Non-pigmented ciliary epithelial cell (primary cell): ENCODE measurements around the gene MPP3.
"Not testable (repeated sequence)": the region's sequence is repeated elsewhere in the genome, so short reads cannot be mapped to it uniquely, and the experiment has no call there.

Source experiments
- DNase-seq: peaks from one replicate; pipeline ENCODE4 v3.0.0-alpha.2; 2010; ENCODE audit warnings: low read depth

The MPP3 gene, protein sequence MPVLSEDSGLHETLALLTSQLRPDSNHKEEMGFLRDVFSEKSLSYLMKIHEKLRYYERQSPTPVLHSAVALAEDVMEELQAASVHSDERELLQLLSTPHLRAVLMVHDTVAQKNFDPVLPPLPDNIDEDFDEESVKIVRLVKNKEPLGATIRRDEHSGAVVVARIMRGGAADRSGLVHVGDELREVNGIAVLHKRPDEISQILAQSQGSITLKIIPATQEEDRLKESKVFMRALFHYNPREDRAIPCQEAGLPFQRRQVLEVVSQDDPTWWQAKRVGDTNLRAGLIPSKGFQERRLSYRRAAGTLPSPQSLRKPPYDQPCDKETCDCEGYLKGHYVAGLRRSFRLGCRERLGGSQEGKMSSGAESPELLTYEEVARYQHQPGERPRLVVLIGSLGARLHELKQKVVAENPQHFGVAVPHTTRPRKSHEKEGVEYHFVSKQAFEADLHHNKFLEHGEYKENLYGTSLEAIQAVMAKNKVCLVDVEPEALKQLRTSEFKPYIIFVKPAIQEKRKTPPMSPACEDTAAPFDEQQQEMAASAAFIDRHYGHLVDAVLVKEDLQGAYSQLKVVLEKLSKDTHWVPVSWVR

DNA sequence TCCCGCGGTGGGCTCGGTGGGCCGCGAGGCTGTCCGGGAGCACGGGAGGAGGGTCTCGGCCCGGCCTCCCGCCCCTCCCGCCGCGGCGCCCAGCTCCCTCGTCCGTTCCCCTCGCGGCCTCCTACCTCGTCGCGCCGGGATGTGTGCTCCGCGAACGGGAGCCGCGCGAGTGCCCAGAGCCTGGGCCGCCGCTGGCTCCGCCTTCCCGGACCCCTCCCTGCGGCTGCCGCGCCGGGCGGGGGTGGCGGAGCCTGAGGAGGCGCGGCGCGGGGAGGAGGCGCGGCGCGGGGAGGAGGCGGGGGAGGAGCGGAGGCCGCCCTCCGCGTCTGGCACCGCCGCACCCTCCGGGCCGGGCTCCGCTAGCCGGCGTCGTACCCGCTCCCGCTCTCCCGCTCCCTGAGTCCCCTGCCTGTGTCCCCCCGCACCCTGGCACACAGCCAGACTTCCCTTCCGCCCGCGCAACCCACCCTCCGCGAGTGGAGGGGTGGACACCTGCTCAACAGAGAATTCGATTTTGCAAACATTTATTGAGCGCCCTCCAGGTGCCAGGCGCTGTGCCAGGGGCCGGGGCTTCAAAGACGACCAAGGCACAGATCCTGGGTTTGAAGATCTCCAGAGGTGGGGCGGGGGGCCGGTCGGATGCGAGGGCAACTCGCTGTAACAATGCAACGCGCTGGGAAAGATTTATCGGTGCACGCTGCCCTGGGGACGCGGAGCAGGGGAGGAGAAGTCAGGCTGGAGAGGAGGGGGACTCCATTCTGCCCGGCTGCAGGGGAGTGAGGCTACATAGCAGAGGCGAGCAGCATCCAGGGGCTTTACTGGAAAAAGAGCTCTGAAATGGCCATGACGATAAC lies at the start of gene MPP3:
Gene MPP3 (minus strand): TSS at position 171 of the 854 bp plus-strand sequence. CDS start 1,240 bp downstream, outside the sequence.
- no peak for DNase-seq

DNA sequence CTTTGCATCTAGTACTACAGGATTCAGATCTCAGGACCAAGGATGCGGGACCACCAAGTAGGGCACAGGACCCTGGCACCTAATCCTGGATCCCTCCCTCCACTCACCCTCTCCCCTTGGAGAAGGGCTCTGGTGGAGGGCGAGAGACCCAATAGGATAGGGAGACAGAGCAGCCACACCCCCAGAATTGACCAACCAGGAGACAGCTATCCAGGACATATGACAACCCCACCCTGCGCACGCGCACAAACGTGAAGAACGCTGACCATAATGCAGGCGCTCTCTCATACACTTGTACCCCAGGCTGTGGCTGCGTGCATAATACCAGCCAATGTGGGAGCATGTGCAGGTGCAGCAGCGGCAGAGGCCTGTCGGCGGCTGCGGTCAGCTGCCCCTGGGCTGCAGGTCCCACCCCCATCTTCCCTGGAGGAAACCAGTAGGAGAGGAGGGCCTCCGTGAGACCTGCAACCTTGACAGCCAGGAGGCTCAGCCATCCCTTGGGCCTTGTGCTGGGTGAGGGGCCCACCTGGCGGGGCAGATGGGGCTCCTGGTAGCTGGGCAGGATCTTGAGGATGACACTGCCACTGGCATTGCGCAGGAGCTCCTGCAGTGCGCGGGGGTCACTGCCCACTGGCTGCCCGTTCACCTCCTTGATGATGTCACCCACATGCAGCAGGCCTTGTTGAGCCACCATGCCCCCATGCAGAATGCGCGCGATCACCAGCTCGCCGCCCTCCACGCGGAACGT lies 49.0 kb upstream of the MPP3 start:
- no peak for DNase-seq

DNA sequence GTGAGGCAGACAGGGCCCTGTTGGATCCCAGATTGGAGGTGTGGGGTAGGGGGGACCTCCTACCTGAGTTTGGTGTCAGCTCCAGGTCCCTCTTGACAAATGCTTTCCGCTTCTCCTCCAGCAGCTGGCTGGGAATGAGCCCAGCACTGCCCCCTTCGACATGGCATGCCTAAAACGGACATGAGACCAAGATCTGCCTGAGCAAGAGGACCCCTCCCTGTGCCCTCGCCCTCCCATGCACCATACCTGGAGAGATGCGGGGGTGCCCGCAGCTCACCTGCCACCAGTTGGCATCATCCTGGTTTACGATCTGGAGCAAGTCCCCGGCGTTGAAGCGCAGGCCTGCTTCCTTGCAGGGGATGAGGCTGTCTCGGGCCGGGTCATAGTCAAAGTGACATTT lies 48.2 kb upstream of the MPP3 start:
- DNase-seq: no peak

DNA sequence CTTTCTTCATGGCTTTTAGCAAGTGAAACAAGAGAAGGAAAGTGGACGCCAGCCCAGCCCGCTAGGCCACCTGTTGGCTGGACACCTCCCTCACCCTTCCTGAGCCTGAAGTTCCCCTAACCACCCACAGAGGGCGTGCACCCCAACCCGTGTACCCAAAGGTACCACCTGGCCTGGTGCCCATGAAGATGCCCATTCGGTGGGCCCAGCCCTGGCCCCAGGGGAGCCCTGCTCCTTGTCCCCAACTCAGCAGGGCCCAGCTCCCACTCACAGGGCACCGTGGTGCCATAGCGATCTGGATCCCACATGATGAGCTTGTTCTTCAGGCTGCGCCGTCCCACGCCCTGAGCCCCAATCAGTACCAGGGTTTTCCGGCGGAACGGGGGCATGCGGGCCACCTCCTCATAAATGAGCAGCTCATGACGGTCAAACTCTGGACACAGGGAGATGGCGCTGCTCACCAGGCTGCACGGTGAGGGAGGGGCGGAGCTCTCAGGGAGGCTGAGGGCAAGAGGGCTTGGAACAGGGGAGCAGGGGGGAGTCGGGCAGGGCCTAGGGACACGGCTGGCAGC lies 47.6 kb upstream of the MPP3 start:
- no peak for DNase-seq

DNA sequence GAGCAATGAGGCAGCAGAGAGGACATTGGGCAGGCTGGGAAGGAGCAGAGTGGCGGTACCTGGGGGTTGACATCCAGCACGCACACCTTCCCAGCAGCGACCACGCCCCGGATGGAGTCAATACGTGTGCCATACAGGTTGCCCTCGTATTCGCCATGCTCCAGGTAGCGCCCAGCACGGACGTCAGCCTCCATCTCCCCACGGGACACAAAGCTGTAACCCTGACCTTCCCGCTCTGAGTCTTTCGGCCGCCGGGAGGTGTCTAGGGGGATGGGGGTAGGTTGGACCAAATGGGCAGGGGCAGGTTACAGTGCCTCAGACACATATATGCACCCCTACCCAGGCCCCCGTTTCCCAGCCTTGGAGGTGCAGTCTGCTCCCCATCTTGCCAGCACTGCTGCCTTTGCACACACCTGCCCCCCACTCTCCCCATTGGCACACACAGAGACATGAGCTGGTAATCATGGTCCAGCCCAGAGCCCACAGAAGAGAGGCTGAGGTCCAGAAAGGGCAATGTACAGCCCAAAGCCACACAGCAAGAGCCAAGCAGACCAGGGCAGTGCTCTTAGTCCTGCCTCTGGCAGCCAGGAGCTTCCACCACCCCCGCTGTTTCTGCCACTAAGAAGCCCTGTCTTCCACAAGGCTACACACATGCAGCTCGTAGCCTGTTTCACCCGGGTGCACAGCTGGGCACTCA lies 46.9 kb upstream of the MPP3 start:
- DNase-seq: no peak

DNA sequence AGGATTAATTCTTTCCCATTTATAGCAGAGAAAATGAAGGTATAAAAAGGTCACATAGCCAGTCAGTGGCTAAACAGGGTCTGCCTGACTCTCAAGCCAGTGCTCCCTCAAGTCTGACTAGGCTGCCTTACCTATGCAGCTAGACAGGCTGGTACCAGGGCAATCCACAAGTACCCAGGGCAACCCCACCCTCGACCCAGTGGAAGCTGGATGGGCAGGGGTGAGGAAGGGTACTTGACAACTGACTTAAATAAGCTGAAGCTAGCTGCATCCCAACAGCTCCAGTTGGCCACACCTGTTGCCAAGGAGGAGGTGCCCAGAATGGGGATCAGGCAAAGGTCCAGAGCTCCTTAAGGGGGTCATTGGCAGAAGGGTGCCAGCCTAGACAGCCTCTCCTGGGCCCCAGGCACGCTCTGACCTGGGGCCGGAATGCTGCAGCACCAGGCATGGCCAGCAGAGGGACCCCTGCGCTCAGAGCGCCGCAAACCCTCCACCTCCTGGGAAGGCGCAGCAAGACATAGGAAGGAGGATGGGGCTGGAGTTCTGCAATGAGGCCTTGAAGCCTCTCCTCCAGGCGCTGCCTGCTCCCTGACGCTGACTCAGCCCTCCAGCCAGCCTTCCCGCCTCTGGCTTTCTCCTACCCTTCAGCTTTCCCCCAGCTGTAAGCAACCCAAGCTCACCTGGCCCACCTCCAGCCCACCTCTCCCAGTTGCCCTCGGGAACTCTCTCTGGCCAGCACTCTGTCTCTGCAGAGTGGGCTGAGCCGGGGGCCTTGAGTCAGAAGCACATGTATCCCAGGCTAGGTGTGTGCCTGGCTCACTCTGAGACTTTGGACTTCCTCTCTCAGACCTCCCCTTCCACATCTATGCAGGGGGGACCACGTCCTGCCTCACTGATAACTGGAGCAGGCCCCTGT lies 45.6 kb upstream of the MPP3 start:
- peak; percentile 55 for DNase-seq

DNA sequence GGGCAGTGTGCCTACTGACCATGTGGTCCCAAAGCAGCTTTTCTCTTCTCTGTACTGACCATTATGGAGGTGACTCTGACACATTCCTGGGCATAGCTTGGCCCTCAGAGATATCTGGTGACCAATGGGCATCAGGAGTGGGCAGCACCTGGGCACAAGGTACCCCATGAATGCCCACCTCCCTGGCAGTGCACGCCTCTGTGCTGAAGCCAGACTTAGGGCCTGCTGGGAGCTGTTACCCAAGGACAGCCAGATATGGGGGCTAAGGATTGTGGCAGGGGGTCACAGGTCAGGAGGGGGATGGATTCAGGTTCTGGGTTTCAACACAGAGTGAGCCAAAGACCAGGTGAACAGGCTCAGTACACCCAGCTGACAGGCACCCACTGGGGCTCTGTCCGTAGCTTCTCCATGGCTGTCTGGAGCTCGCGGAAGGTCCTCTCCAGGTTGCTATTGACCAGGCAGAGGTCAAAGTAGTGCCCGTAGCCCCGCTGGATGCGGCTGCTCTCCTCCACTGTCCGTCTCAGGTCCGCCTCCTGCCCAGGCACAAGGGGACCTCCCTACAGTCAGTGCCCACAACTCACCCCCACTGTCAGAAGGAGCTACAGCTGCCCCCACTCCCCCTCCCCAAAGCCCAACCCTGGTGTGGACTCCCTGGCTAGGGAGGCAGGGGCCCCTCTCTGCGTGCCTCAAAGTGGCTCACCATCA lies 44.7 kb upstream of the MPP3 start:
- DNase-seq: no peak

DNA sequence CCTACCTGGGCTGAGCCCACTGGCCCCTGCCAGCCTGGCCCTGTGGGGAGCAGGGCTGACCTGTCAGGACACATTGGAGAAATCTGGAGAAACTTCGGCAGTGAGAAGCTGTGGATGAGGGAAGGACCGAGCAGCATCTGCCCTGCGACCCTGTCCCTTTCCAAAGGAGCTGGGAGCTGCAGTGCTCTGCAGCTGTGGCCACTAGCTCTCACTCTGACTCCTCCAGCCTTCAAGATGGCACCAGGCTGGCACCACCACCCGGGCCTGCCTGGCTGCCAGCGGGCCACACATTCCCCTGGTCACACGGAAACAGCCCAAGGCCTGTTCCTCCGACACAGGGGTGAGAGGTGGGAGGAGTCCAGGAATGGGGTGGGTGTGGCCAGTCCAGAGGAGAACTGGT lies 44.1 kb upstream of the MPP3 start:
- no peak for DNase-seq

DNA sequence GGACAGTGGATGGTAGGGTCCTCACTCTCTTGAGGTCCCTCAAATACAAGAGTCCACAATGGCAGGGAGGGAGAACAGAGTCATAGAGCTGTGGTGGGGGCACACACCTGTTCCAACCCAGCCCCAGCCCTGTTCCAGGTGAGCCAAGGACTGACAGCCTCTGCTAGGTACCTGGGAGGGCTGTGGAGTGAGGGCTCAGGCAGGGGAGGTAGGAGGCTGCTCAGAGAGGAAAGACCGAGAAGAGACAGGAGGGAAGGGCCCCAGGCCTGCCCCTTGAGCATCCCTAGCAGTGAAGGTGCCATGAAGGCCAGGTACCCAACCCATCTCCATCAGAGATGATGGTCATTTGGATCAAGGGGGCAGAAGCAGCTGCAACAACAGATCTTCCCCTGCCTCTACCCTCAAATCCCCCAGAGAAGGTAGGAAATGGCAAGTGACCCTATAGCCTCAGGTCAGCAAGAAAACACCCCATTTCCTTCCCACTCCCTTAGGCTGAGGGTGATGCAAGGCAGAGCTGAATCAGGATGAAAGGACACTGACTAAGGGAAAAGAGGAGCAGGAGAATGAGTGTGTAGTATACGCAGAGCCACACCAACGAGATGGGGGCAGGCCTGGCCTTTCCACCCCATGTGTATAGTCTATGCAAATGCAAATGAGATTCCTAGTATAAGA lies 42.7 kb upstream of the MPP3 start:
- no peak for DNase-seq

DNA sequence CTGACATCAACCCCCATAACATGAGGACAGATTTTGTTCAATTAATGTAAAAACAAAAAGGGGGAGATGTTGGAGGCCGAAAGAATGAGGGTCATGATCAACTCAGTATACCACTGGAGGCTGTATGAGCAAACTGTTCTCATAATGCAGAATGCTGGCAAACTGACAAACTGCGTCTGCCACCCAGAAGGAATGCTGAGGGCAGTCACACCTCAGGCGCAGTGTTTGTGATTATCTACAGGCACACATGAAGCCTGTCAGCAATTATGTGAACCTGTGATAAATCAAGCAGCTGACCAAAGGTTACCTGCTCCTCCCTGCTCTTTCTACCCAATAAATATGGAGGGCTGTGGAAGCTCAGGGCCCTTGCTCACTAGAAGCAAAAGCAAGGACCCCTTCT lies 41.3 kb upstream of the MPP3 start:
- no peak for DNase-seq

DNA sequence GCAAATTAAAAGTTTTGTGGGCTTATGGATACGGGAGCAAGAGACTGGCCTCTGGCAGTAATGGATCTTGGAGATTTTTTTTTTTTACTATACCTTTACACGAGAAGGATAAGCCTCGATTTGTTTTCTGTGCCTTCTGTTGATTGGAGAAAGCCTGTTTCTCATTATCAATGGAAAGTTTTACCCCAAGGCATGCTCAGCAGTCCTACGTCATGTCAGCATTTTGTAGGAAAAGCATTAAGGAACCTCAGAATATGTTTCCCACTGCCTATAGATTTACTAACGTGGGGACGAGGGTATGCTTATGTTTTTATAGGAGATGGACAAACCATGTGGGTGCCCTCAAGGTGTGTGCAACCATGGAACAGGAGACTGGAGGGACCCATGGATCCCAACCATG lies 40.9 kb upstream of the MPP3 start:
- DNase-seq: no peak

DNA sequence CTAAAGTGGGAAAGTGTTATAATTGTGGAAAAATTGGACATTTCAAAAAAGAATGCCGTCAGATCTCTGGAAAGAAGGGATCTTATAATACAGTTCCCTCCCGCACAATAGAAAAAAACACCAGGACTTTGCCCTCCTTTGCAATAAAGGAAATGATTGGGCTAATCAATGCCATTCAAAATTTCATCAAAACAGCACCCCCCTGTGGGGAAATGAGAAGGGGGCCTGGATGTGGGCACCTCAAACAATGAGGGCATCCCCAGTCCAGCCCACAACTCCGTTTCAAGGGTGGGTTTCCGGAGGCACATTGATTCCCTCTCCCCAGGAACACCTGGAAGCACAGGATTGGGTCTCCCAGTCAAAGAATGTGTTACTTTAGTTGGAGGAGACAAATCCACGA lies 40.1 kb upstream of the MPP3 start:
- no peak for DNase-seq

DNA sequence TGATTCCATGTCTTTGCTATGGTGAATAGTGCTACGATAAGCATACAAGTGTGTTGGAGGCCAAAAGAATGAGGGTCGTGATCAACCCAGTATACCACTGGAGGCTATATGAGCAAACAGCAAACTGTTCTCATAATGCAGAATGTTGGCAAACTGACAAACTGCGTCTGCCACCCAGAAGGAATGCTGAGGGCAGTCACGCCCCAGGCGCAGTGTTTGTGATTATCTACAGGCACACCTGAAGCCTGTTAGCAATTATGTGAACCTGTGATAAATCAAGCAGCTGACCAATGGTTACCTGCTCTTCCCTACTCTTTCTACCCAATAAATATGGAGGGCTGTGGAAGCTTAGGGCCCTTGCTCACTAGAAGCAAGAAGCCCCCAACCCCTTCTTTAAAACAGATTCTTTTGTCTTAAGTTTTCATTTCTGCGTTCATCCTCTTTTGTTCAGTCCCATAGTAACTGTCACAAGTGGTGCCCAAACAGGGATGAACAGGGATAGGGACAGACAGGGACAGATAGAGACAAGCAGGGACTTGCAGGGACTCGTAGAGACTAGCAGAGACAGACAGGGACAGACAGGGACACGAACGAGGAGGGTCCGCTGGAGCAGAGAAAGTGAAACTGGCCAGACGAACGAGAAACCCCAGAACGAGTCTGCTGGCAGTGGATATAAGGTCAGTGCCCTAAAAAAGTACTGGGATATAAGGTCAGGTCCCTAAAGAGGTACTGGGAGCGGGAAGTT lies 39.2 kb upstream of the MPP3 start:
- no peak for DNase-seq

DNA sequence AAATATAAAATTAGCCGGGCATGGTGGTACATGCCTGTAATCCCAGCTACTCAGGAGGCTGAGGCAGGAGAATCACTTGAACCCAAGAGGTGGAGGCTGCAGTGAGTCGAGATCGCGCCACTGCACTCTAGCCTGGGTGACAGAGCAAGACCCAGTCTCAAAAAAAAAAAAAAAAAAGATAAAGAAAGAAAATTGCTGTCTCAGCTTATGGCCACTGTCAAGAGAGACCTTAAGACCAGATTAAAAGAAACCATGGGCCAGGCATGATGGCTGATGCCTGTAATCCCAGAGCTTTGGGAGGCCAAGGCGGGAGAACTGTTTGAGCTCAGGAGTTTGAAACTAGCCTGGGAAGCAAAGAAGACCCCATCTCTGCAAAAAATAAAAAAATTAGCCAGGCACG lies 36.1 kb upstream of the MPP3 start:
- DNase-seq: not testable (repeated sequence)

DNA sequence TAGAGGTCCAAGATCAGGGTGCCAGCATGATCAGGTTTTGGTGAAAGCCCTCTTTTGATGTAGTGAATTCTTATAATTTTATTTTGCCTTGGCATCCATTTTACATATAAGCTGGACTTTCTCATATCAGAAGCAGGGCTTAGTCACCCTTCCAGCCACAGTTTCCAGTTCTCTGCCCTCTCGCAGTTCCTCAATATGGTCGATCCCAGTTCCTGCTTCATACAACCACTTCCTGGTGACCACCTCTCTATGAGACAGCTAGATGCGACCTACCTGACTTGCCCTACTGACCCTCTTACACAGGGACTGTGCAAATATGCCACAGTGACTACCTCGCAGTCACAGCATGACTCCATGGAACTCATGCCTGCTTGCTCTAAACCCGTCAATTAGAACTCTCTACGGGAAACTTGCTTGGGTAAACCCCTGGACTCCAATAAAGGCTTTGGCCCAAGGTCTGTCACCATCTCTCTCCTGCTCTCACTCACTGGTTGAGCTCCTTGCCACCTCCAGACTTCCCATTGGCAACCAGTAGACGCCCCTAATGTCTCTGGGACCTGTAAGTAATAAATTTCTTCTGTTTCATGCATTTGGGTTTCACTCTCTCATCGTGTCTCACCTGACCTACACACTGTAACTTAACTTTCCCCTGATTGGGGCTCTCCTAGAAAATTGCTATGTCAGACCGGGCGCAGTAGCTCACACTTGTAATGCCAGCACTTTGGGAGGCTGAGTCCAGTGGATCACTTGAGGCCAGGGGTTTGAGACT lies 35.5 kb upstream of the MPP3 start:
- DNase-seq: no peak

DNA sequence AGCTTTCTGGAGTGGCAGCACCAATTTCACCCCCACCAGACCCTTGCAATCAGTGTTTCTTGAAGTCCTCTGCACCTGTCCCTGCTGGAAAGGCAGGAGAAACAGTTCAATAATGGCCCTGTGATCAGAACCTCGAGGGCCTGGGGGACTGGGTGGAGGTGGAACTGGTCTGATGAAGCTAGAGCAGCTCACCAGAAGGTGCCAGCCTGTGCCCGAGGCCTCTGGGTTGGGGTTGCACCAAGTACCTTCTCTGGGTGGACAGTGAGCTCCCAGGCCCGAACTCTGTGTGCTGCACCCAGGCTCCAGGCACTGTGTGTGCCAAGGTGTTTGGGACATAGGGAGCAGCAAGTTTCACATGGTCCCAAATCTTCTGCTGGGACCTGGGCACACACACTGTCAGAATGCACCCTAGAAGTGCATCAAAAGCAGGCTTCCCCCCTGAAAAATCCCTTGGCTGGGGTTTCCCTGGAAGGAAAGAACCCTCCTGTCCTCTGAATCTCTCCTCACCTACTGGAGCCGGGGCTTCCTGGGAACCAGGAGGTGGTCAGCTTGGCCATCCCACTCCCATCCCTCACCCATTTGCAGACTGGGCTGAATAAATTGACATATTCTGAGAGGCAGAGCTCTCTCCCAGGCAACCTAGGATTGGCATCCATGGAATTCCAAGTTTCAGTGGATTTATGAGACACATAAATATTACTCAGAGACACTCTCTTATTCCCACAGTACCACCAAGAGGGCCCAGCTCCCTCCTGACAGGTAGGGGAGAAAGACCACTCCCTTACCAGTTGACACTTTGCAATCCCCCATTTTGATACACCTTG lies 31.4 kb upstream of the MPP3 start:
- no peak for DNase-seq

DNA sequence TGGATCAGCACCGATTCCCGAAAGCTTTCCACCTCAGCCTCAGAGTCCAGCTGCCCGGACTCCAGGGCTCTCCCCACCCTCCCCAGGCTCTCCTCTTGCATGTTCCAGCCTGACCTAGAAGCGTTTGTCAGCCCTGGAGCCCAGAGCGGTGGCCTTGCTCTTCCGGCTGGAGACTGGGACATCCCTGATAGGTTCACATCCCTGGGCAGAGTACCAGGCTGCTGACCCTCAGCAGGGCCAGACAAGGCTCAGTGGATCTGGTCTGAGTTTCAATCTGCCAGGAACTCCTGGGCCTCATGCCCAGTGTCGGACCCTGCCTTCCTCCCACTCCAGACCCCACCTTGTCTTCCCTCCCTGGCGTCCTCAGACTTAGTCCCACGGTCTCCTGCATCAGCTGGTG lies 29.0 kb upstream of the MPP3 start:
- DNase-seq: no peak
